SK-N-SH (cell line): ENCODE data around the gene GLIS1.

ENCODE experiments used
- CTCF ChIP-seq: fragments of 200-600 bp; sonication (generic); IDR thresholded peaks from 2 replicates; pipeline ENCODE4 v1.6.1; 2017; ENCODE audit warnings: antibody characterized with exemption, mild to moderate bottlenecking, moderate library complexity
- EP300 ChIP-seq, 2 experiments: IDR thresholded peaks; 2 replicates each; pipeline versions ENCODE4 v1.4.0 to v1.6.1; 2012; ENCODE audit warnings: borderline replicate concordance in 1 of 2, low read depth in 1 of 2, low read length in 1 of 2
- GABPA ChIP-seq: IDR thresholded peaks from 2 replicates; pipeline ENCODE4 v1.4.0; 2012; ENCODE audit warnings: low read depth, mild to moderate bottlenecking
- NRF1 ChIP-seq: IDR thresholded peaks from 2 replicates; pipeline ENCODE4 v1.6.1; 2012; ENCODE audit warnings: low read depth, mild to moderate bottlenecking, low read length
- PBX3 ChIP-seq: IDR thresholded peaks from 2 replicates; pipeline ENCODE4; 2012
- TCF12 ChIP-seq: IDR thresholded peaks from 2 replicates; pipeline ENCODE4 v1.4.0; 2012
- YY1 ChIP-seq: IDR thresholded peaks from 2 replicates; pipeline ENCODE4 v1.4.0; 2012; ENCODE audit warnings: low read depth, mild to moderate bottlenecking
- ZBTB33 ChIP-seq: IDR thresholded peaks from 2 replicates; pipeline ENCODE4 v1.4.0; 2012; ENCODE audit warnings: low read depth, borderline replicate concordance

- no peak for TF ChIP-seq CTCF
- TF ChIP-seq EP300 (IDR thresholded peaks at IDR 0.05; ENCODE audit: borderline replicate concordance in 1 of 2, low read depth in 1 of 2, low read length in 1 of 2), result no peak
- TF ChIP-seq PBX3, result no peak
- no peak for TF ChIP-seq GABPA
- no peak for TF ChIP-seq NRF1
- no peak for TF ChIP-seq ZBTB33
- TF ChIP-seq YY1, result no peak
- no peak for TF ChIP-seq TCF12
Observed at GRCh38 chr1:53535226-53535625, 203.7 kb downstream of the GLIS1 start.
